ENCODE results near the gene PARD6G. TPM values are rescaled to one million over a fixed set of nuclear protein-coding genes. Genes with fewer than 3 reads are reported as not detected.

The PARD6G gene
- total RNA-seq, 4 donors from 2014 or later = 4.6 to 15.9 (median 11.9) TPM

DNA sequence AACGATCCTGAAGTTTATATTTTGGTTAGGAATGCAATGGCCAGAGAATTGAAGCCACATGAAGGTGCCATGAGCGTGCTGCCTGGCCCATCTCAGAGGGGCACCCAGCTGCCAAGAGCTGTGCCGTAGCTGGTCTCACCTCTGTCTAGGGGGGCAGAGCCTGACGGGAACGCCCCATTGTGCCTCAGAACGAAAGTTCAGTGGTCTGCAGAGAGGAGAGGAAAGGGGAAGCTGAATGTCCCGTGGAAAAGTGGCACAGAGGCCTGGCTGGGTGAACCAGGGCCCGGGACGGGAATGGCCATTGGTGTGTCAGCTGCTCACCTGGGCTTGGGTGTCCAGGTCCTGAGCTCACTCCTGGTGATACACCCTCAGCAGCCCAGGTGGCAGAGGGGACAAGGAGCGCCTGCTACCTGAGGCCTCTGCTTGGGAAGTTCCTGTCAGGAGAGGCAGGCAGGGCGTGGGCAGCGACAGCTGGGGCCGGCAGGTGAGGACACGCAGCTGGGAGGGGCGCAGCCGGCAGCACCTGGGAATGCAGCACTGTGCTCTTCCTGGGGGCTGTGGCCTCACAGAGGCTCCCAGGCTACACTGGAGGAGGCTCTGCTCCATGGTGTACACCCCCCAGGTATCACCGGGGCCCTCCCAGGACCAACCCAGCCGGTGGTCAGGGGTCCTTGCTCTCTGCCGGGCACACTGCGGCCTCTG lies 67.3 kb downstream of the PARD6G start:
- no peak for TF ChIP-seq POLR2A (IDR thresholded peaks at IDR 0.05)
- TF ChIP-seq, protein P1, sequence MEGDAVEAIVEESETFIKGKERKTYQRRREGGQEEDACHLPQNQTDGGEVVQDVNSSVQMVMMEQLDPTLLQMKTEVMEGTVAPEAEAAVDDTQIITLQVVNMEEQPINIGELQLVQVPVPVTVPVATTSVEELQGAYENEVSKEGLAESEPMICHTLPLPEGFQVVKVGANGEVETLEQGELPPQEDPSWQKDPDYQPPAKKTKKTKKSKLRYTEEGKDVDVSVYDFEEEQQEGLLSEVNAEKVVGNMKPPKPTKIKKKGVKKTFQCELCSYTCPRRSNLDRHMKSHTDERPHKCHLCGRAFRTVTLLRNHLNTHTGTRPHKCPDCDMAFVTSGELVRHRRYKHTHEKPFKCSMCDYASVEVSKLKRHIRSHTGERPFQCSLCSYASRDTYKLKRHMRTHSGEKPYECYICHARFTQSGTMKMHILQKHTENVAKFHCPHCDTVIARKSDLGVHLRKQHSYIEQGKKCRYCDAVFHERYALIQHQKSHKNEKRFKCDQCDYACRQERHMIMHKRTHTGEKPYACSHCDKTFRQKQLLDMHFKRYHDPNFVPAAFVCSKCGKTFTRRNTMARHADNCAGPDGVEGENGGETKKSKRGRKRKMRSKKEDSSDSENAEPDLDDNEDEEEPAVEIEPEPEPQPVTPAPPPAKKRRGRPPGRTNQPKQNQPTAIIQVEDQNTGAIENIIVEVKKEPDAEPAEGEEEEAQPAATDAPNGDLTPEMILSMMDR (IDR thresholded peaks at IDR 0.05) = no peak
- Histone ChIP-seq H3K4me1 (peaks cover 0 to 4% of the 10 kb centered on the region in 2 donors), H3K27me3 (no peaks in the 10 kb centered on the region), H3K27ac (no peak overlapping the region), H3K4me3 (no peak overlapping the region), H3K9me3 (no peaks in the 10 kb centered on the region), H3K36me3 (no peaks in the 10 kb centered on the region)
- DNase-seq = no peak
- intact Hi-C loops (cut with DNase I; ENCODE audit: low total_unique reads) = no loop called here

DNA sequence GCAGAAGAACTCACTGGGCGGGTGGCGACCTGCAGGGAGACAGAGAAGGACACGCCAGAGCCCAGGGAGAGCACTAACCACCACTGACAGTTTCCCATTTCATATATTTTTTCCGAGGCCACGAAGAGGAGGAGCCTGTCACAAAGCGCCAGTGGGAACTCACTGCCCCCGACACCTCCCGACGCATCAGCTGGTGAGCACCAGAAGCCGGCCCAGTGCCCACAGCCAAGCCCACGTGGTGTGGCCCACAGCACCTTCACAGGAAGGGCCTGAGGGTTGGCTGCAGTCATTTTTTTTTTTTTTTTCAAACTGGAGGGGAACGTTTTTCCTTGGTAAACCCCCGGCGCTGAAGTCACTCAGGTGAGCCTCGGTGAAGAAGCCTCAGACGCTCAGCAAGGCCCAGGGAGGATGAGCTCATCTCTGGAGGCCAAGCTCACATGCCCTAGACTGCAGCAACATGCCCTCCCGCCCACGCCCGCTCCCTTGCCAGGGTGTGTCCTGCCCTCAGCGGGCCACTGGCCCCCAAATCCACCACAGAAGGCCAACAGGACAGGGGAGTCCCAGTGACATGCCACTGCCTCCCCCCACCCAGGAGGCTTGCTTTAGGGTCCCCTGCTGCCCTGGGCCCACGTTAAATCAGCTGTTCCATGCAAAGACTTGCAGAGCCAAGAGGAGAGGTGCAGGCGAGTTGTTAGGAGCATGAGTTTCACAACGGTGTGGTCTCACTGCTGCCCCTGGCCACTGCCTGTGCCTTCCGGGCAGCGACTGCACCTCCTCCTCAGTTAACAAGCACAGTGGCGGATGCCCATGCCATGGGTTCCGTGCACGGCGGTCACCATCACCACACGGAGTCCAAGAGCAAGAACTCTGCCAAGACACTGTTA lies 68.1 kb downstream of the PARD6G start:
- DNase-seq = no peak
- no peaks in the 10 kb centered on the region for H3K36me3 ChIP-seq
- peaks cover 0 to 4% of the 10 kb centered on the region in 2 donors for H3K4me1 ChIP-seq
- H3K9me3 ChIP-seq = no peaks in the 10 kb centered on the region
- intact Hi-C loops (cut with DNase I; ENCODE audit: low total_unique reads) = no loop called here
- no peak overlapping the region for H3K4me3 ChIP-seq
- H3K27me3 ChIP-seq = no peaks in the 10 kb centered on the region
- TF ChIP-seq, protein P1 (IDR thresholded peaks at IDR 0.05) = no peak
- no peak for TF ChIP-seq POLR2A (IDR thresholded peaks at IDR 0.05)
- no peak overlapping the region for H3K27ac ChIP-seq

DNA sequence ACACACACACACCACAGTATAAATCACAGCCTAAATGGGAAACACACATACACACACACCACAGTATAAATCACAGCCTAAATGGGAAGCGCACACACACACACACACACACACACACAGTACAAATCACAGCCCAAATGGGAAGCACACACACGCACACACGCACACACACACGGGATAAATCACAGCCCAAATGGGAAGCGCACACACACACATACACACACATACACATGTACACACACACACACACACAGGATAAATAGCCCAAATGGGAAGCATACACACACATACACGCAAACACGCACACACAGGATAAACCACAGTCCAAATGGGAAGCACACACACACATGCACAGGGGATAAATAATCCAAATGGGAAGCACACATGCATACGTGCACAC lies 70.2 kb downstream of the PARD6G start:
- no peak overlapping the region for H3K4me3 ChIP-seq
- H3K27ac ChIP-seq = peak overlapping the region in 1 of 2 donors; percentile 54
- H3K9me3 ChIP-seq = no peaks in the 10 kb centered on the region
- H3K36me3 ChIP-seq = no peaks in the 10 kb centered on the region
- no peaks in the 10 kb centered on the region for H3K27me3 ChIP-seq
- no peak for DNase-seq
- intact Hi-C loops (cut with DNase I; ENCODE audit: low total_unique reads) = no loop called here
- TF ChIP-seq POLR2A (IDR thresholded peaks at IDR 0.05) = no peak
- TF ChIP-seq, protein P1 (IDR thresholded peaks at IDR 0.05) = no peak
- H3K4me1 ChIP-seq = peaks cover 0 to 4% of the 10 kb centered on the region in 2 donors

DNA sequence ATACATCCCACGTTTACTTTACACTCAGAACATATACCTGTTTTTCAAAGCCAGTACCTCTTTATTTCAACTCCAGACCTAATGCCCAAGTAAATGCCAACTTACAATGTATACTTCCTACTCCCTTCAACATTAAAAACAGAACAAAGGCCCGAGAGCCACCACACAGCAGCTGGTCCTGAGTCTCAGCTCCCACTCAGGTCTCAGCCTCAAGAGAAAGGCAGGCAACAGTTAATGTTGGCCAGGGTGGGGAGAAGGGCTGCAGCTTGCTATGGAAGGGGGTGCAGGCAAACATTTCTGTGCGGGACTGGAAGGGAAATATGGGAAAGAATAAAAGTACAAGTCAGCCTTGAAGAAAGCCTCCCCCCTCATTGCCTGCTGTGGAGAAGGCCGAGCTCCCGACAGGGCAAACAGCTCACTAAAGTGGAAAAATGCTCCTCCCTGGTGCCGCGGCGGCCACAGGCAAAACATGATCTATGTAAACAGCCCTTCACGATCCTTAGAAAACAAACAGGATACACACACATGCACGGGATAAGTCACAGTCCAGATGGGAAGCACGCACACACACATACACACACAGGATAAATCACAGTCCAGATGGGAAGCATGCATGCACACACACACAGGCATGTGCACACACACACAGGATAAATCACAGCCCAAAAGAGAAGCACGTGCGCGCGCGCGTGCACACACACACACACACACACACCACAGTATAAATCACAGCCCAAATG lies 70.8 kb downstream of the PARD6G start:
- TF ChIP-seq, protein P1 (IDR thresholded peaks at IDR 0.05) = no peak
- no peak for TF ChIP-seq POLR2A (IDR thresholded peaks at IDR 0.05)
- H3K27me3 ChIP-seq = no peaks in the 10 kb centered on the region
- H3K4me1 ChIP-seq = peaks cover 0 to 4% of the 10 kb centered on the region in 2 donors
- H3K36me3 ChIP-seq = no peaks in the 10 kb centered on the region
- DNase-seq = peak in 1 of 2 donors; percentile 31
- H3K9me3 ChIP-seq = no peaks in the 10 kb centered on the region
- intact Hi-C loops (cut with DNase I; ENCODE audit: low total_unique reads) = no loop called here
- no peak overlapping the region for H3K4me3 ChIP-seq
- H3K27ac ChIP-seq = peak overlapping the region; percentile 6 to 54
